Stimulated activated naive B cell treated with anti-CD40 and anti-IgM and Interleukin-4, amounts not matched to agents 10 μg/mL and 1 μg/mL and 100 μg/mL, for 72 hours (primary cell): Measurements from ENCODE around the gene SCLT1.

Experiments
- ATAC-seq, 2 donors: fragments of 150-1000 bp; cut with Tn5 transposase; replicated peaks; 2 replicates each; pipeline ENCODE4 v1.10.0; 2021; ENCODE audit warnings: moderate library complexity in 1 of 2
- DNase-seq: peaks from one replicate; pipeline ENCODE4 v3.0.0; 2021
- H3K27ac Mint-ChIP-seq: one replicate; pipeline ENCODE4 v1.8.0; 2022; ENCODE audit warnings: mild to moderate bottlenecking, mixed read lengths
- H3K27me3 Mint-ChIP-seq, 2 donors: one replicate each; pipeline ENCODE4 v1.8.0; 2022; ENCODE audit warnings: mixed read lengths in 2 of 2
- H3K36me3 Mint-ChIP-seq, 2 donors: one replicate each; pipeline ENCODE4 v1.8.0; 2022; ENCODE audit warnings: mixed read lengths in 2 of 2, mild to moderate bottlenecking in 1 of 2
- H3K4me1 Mint-ChIP-seq, 2 donors: one replicate each; pipeline ENCODE4 v1.8.0; 2022; ENCODE audit warnings: mixed read lengths in 2 of 2, mild to moderate bottlenecking in 1 of 2
- H3K4me3 Mint-ChIP-seq, 2 donors: one replicate each; pipeline ENCODE4 v1.8.0; 2022; ENCODE audit warnings: mild to moderate bottlenecking in 2 of 2, mixed read lengths in 2 of 2, moderate library complexity in 1 of 2
- H3K9me3 Mint-ChIP-seq, 2 donors: one replicate each; pipeline ENCODE4 v1.8.0; 2022; ENCODE audit warnings: mixed read lengths in 2 of 2, mild to moderate bottlenecking in 1 of 2

Gene SCLT1

GRCh38 chr4:128961405-128961804 is 131.9 kb downstream of the SCLT1 start:
- peaks cover 15 to 24% of the 10 kb centered on the region in 2 donors for H3K36me3 Mint-ChIP-seq
- no peak for ATAC-seq
- no peak overlapping the region for H3K4me3 Mint-ChIP-seq
- no peaks in the 10 kb centered on the region for H3K9me3 Mint-ChIP-seq
- H3K4me1 Mint-ChIP-seq: peaks cover 7 to 21% of the 10 kb centered on the region in 2 donors
- no peaks in the 10 kb centered on the region for H3K27me3 Mint-ChIP-seq
- H3K27ac Mint-ChIP-seq: no peak overlapping the region
- no peak for DNase-seq

DNA sequence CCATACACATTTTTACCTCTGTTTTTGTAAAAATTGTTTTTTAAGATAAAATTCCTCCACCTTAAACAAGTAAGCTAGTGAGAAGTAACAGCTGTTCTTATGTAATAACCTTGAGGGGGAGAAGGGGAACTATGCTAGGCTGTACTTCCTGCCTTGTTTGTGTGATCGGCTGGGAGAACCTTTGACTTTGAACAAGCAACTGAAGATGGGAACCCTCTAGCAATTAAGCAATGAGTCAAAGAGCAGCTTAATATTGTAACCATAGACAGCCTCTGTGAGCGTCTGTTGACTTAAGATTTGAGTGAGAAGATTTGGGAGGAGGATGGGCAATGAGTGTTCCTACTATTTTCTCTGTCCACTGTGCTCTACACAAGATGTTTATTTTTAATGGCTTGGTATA is 135.1 kb downstream of the SCLT1 start:
- Mint-ChIP-seq H3K4me3 (no peak overlapping the region), H3K36me3 (peaks cover 12 to 18% of the 10 kb centered on the region in 2 donors), H3K9me3 (no peaks in the 10 kb centered on the region), H3K27ac (no peak overlapping the region), H3K4me1 (peaks cover 7 to 21% of the 10 kb centered on the region in 2 donors), H3K27me3 (no peaks in the 10 kb centered on the region)
- no peak for DNase-seq
- ATAC-seq: no peak

GRCh38 chr4:128957459-128957858 is 135.9 kb downstream of the SCLT1 start:
- ATAC-seq (no peak), DNase-seq (no peak)
- Mint-ChIP-seq H3K9me3 (no peaks in the 10 kb centered on the region), H3K27me3 (no peaks in the 10 kb centered on the region), H3K4me3 (no peak overlapping the region), H3K4me1 (peaks cover 7 to 21% of the 10 kb centered on the region in 2 donors), H3K36me3 (peaks cover 10 to 16% of the 10 kb centered on the region in 2 donors), H3K27ac (no peak overlapping the region)

GRCh38 chr4:128955751-128956150 is 137.6 kb downstream of the SCLT1 start:
- peaks cover 12 to 25% of the 10 kb centered on the region in 2 donors for H3K36me3 Mint-ChIP-seq

GRCh38 chr4:128954941-128955340 is 138.4 kb downstream of the SCLT1 start:
- no peak for ATAC-seq
- no peak for DNase-seq
- Mint-ChIP-seq H3K4me1 (peaks cover 7 to 21% of the 10 kb centered on the region in 2 donors), H3K9me3 (no peaks in the 10 kb centered on the region), H3K36me3 (peaks cover 14 to 30% of the 10 kb centered on the region in 2 donors), H3K27me3 (no peaks in the 10 kb centered on the region), H3K4me3 (no peak overlapping the region), H3K27ac (no peak overlapping the region)

More at GRCh38 chr4:128955751-128956150, 137.6 kb downstream of the SCLT1 start:
- DNase-seq (no peak), ATAC-seq (no peak)
- H3K4me3 Mint-ChIP-seq: no peak overlapping the region
- H3K9me3 Mint-ChIP-seq: no peaks in the 10 kb centered on the region
- H3K27me3 Mint-ChIP-seq: no peaks in the 10 kb centered on the region
- H3K4me1 Mint-ChIP-seq: peaks cover 7 to 21% of the 10 kb centered on the region in 2 donors
- H3K27ac Mint-ChIP-seq: no peak overlapping the region

DNA sequence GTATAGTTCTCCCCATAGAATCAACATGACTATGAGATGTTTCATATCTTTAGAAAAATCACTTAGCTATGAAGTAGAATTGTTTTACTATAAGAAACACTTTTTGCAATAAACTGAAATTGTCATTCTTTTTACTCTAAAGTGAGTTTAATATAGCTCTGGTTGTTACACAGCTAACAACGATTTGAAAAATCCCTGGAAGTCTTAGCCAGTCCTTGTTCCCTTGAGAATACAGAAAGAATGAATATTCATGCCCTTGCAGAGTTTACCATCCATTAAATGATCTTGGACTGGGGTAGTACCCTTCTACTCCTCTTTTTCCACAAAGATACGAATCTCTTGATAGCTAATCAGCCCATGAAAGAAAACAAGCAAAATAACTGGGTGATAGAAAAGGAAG is 142.0 kb downstream of the SCLT1 start:
- ATAC-seq: no peak
- Mint-ChIP-seq H3K4me1 (no peaks in the 10 kb centered on the region), H3K36me3 (peaks cover 13 to 39% of the 10 kb centered on the region in 2 donors), H3K4me3 (no peak overlapping the region), H3K27me3 (no peaks in the 10 kb centered on the region), H3K9me3 (no peaks in the 10 kb centered on the region), H3K27ac (no peak overlapping the region)
- DNase-seq: no peak

DNA sequence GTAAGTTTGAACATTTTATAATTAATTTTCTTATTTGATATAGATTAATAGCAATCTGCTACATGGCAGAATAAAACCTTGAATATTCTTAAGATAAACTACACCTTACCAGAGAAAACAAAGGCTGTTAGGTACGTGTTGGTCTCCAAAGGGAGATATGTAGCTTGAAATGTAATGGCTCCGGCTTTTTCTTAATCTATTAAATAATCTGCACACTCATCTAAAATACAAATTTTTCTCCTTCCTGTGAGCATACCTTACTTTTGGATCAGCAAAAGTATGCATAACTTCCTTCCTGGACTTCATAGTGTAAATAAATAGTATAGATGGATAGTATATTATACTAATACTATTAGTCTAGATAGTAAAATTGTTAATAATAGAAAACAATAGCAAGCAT is 142.5 kb downstream of the SCLT1 start:
- H3K9me3 Mint-ChIP-seq: no peaks in the 10 kb centered on the region
- ATAC-seq: no peak
- no peak overlapping the region for H3K4me3 Mint-ChIP-seq
- no peaks in the 10 kb centered on the region for H3K27me3 Mint-ChIP-seq
- H3K27ac Mint-ChIP-seq: no peak overlapping the region
- no peaks in the 10 kb centered on the region for H3K4me1 Mint-ChIP-seq
- H3K36me3 Mint-ChIP-seq: peaks cover 13 to 39% of the 10 kb centered on the region in 2 donors
- no peak for DNase-seq

- no peak for DNase-seq
- H3K27me3 Mint-ChIP-seq: no peaks in the 10 kb centered on the region
- no peak for ATAC-seq
- no peak overlapping the region for H3K4me3 Mint-ChIP-seq
- H3K4me1 Mint-ChIP-seq: no peaks in the 10 kb centered on the region
- H3K36me3 Mint-ChIP-seq: peaks cover 33 to 62% of the 10 kb centered on the region in 2 donors
- H3K9me3 Mint-ChIP-seq: peaks cover 0 to 1% of the 10 kb centered on the region in 2 donors
- H3K27ac Mint-ChIP-seq: no peak overlapping the region
Measured at GRCh38 chr4:128946916-128947315, 146.4 kb downstream of the SCLT1 start.

GRCh38 chr4:128942607-128943006 is 150.7 kb downstream of the SCLT1 start:
- H3K36me3 Mint-ChIP-seq: peaks cover 40 to 53% of the 10 kb centered on the region in 2 donors
- no peak for DNase-seq

DNA sequence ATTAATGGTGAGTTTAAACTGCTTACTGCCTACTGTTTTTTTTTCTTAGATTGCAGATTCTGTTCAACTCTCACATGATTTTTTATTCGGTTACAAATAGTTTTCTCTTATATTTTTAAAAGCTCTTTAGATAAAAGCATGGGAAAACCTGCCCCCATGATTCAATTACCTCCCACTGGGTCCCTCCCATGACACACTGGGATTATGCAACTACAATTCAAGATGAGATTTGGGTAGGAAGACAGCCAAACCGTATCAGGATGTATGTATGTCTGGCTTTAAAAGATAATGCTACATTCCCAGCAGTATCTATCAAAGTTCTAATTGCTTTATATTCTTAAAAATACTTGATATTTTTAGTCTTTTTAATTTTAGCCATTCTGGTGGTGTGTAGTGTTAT is 152.4 kb downstream of the SCLT1 start:
- ATAC-seq (no peak), DNase-seq (no peak)
- H3K27ac Mint-ChIP-seq: no peak overlapping the region
- peaks cover 38 to 49% of the 10 kb centered on the region in 2 donors for H3K36me3 Mint-ChIP-seq
- H3K4me3 Mint-ChIP-seq: no peak overlapping the region
- H3K9me3 Mint-ChIP-seq: peaks cover 0 to 1% of the 10 kb centered on the region in 2 donors
- no peaks in the 10 kb centered on the region for H3K27me3 Mint-ChIP-seq
- no peaks in the 10 kb centered on the region for H3K4me1 Mint-ChIP-seq

More at GRCh38 chr4:128942607-128943006, 150.7 kb downstream of the SCLT1 start:
- H3K4me1 Mint-ChIP-seq: no peaks in the 10 kb centered on the region
- ATAC-seq: no peak
- peaks cover 0 to 1% of the 10 kb centered on the region in 2 donors for H3K9me3 Mint-ChIP-seq
- H3K27me3 Mint-ChIP-seq: no peaks in the 10 kb centered on the region
- no peak overlapping the region for H3K27ac Mint-ChIP-seq
- H3K4me3 Mint-ChIP-seq: no peak overlapping the region

GRCh38 chr4:128930051-128930450 is 163.3 kb downstream of the SCLT1 start:
- peaks cover 4 to 11% of the 10 kb centered on the region in 2 donors for H3K4me1 Mint-ChIP-seq
- ATAC-seq: no peak
- no peak overlapping the region for H3K4me3 Mint-ChIP-seq
- H3K27me3 Mint-ChIP-seq: no peaks in the 10 kb centered on the region
- no peak for DNase-seq
- peaks cover 0 to 10% of the 10 kb centered on the region in 2 donors for H3K9me3 Mint-ChIP-seq
- H3K36me3 Mint-ChIP-seq: peaks cover 23 to 44% of the 10 kb centered on the region in 2 donors
- no peak overlapping the region for H3K27ac Mint-ChIP-seq

GRCh38 chr4:128924951-128925350 is 168.4 kb downstream of the SCLT1 start:
- H3K9me3 Mint-ChIP-seq: peaks cover 0 to 10% of the 10 kb centered on the region in 2 donors
- ATAC-seq (no peak), DNase-seq (no peak)
- H3K36me3 Mint-ChIP-seq: peaks cover 25 to 36% of the 10 kb centered on the region in 2 donors
- H3K27ac Mint-ChIP-seq: peak overlapping the region; percentile 75
- no peaks in the 10 kb centered on the region for H3K27me3 Mint-ChIP-seq
- no peaks in the 10 kb centered on the region for H3K4me1 Mint-ChIP-seq
- H3K4me3 Mint-ChIP-seq: no peak overlapping the region

DNA sequence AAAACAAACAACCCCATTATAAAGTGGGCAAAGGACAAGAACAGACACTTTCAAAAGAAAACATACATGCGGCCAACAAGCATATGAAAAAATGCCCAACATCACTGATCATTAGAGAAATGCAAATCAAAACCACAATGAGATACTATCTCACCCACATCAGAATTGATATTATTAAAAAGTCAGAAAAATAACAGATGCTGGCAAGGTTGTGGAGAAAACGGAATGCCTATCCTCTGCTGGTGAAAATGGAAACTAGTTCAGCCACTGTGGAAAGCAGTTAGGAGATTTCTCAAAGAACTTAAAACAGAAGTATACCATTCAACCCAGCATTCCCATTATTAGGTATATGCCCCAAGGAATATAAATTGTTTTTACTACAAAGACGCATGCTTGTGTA is 171.4 kb downstream of the SCLT1 start:
- no peak for DNase-seq
- Mint-ChIP-seq H3K4me3 (no peak overlapping the region), H3K36me3 (peaks cover 22 to 41% of the 10 kb centered on the region in 2 donors), H3K4me1 (peaks cover 14 to 22% of the 10 kb centered on the region in 2 donors), H3K27me3 (no peaks in the 10 kb centered on the region), H3K27ac (no peak overlapping the region), H3K9me3 (peaks cover 0 to 8% of the 10 kb centered on the region in 2 donors)
- ATAC-seq: no peak

DNA sequence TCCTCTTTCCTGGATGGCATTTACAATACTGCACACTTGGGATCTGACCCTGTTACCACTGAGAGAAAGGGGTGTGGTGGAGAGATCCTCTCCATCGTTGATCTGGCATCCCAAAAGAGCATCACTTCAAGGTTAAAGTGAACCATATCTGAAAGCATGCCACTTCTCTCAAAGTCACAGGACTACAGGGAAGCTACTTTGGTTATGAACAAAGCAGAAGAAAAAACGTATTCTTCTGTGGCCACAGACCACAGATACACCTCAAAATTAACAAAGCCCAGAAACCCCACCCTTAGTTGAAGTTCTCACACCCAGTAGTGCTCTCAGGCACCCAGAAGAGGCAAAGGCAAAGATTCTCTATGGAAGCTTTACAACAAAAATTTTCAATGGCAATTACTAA is 175.6 kb downstream of the SCLT1 start:
- DNase-seq (peak; percentile 2), ATAC-seq (peak; percentile 69 to 77)
- Mint-ChIP-seq H3K4me1 (peaks cover 18 to 27% of the 10 kb centered on the region in 2 donors), H3K9me3 (no peaks in the 10 kb centered on the region), H3K27me3 (no peaks in the 10 kb centered on the region), H3K4me3 (no peak overlapping the region), H3K27ac (no peak overlapping the region), H3K36me3 (peaks cover 9 to 24% of the 10 kb centered on the region in 2 donors)

GRCh38 chr4:128916832-128917231 is 176.5 kb downstream of the SCLT1 start:
- H3K36me3 Mint-ChIP-seq: peaks cover 6 to 24% of the 10 kb centered on the region in 2 donors
- peaks cover 18 to 27% of the 10 kb centered on the region in 2 donors for H3K4me1 Mint-ChIP-seq
- DNase-seq (peak; percentile 39), ATAC-seq (peak; percentile 92 to 98)
- no peaks in the 10 kb centered on the region for H3K27me3 Mint-ChIP-seq
- peak overlapping the region in 1 of 2 donors; percentile 54 for H3K4me3 Mint-ChIP-seq
- peak overlapping the region; percentile 65 for H3K27ac Mint-ChIP-seq
- no peaks in the 10 kb centered on the region for H3K9me3 Mint-ChIP-seq
